Fibroblast of pulmonary artery (primary cell): ENCODE measurements around the gene DNAJC17.

ENCODE experiments used
- DNase-seq: peaks from one replicate; pipeline ENCODE4 v3.0.0-alpha.2; 2010; ENCODE audit warnings: low read depth
- H3K4me3 ChIP-seq: replicated peaks from 2 replicates; pipeline ENCODE4 v1.5.1; 2011; ENCODE audit warnings: low read depth, mild to moderate bottlenecking, control low read depth, low read length, moderate library complexity
- CTCF ChIP-seq: IDR thresholded peaks from 2 replicates; pipeline ENCODE4 v1.5.1; 2011; ENCODE audit warnings: mild to moderate bottlenecking, control low read depth, low read length, inconsistent platforms; ENCODE audit errors: missing control alignments

The DNAJC17 gene

GRCh38 chr15:40850576-40851112 lies 43.4 kb upstream of the DNAJC17 start:
- no peak for DNase-seq
- H3K4me3 ChIP-seq: no peak overlapping the region
- TF ChIP-seq CTCF: no peak

- no peak overlapping the region for H3K4me3 ChIP-seq
- DNase-seq: peak; percentile 56
These were observed 40.1 kb upstream of the DNAJC17 start for GRCh38 chr15:40847223-40847961.

GRCh38 chr15:40846841-40847222 lies 39.6 kb upstream of the DNAJC17 start:
- no peak overlapping the region for H3K4me3 ChIP-seq
- DNase-seq: no peak
- no peak for TF ChIP-seq CTCF

More at GRCh38 chr15:40847223-40847961, 40.1 kb upstream of the DNAJC17 start:
- TF ChIP-seq CTCF: no peak

GRCh38 chr15:40845511-40846284 lies 38.4 kb upstream of the DNAJC17 start:
- no peak overlapping the region for H3K4me3 ChIP-seq
- no peak for DNase-seq
- TF ChIP-seq CTCF: no peak

- no peak for TF ChIP-seq CTCF
- DNase-seq: no peak
- peak overlapping the region; percentile 40 for H3K4me3 ChIP-seq
These were observed 37.8 kb upstream of the DNAJC17 start for GRCh38 chr15:40845036-40845435.

GRCh38 chr15:40844696-40845030 lies 37.4 kb upstream of the DNAJC17 start:
- no peak for TF ChIP-seq CTCF
- no peak for DNase-seq

More at GRCh38 chr15:40844696-40845030, 37.4 kb upstream of the DNAJC17 start:
- peak overlapping the region; percentile 40 for H3K4me3 ChIP-seq
